Erythroblast (primary cell): ENCODE results near the gene CLIP4.

ENCODE experiments used
- GATA1 ChIP-seq: IDR thresholded peaks from 2 replicates; pipeline ENCODE4 v1.6.1; 2011; ENCODE audit warnings: low read depth, mild to moderate bottlenecking, control low read depth, low read length, moderate library complexity
- POLR2A ChIP-seq: IDR thresholded peaks from 2 replicates; pipeline ENCODE4 v1.6.1; 2011; ENCODE audit warnings: mild to moderate bottlenecking, low read length

DNA sequence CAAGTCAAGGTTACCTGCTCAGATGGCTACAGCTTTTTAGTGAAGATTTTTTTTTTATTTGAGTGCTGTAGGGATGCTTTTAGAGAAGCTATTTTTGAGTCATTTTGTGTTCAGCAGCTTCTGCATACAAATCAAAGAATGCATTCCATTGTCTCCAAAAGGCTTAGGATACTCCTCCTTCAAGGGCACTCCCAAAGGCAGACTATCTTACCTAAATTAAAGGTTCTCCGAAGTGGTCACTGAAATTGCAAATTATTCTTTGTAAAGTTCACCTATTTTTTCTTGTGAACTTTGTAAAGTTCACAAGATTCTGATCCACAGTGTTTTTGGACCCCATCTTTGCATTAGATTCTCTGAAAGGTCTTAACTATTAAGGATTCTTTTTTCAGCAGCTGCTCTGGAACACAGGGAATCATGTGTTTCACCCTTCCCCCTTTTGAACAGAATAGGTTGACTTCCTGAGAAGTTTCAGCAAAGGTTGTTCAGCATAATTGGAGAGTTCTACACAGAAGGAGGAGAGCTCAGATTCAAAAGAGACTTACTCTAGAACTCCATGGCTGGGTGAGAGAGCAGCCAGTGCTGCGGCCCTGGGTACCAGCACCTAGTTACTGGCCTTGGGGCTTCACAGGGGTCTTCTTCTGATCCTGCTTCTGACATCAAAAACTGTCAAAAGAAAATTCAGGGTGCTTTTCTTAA is 14.5 kb downstream of the CLIP4 start:
- TF ChIP-seq POLR2A (no peak), GATA1 (no peak)
